Panc1 (cell line): ENCODE results near the gene RLIM.

Experiments
- CTCF ChIP-seq: fragments of 450-650 bp; IDR thresholded peaks from 2 replicates; pipeline ENCODE4 v1.5.1; 2017; ENCODE audit warnings: mild to moderate bottlenecking
- POLR2AphosphoS5 ChIP-seq: IDR thresholded peaks from 2 replicates; pipeline ENCODE4 v1.6.1; 2012; ENCODE audit warnings: mild to moderate bottlenecking, low read depth, low read length, moderate library complexity
- REST ChIP-seq, 2 experiments: IDR thresholded peaks; 2 replicates each; pipeline ENCODE4 v1.6.1; 2011 to 2012; ENCODE audit warnings: low read depth in 2 of 2, control low read depth in 1 of 2, low read length in 1 of 2, mild to moderate bottlenecking in 1 of 2, moderate library complexity in 1 of 2; ENCODE audit not compliant: insufficient read depth in 1 of 2
- SIN3A ChIP-seq: IDR thresholded peaks from 2 replicates; pipeline ENCODE4 v1.6.1; 2012; ENCODE audit warnings: low read depth, mild to moderate bottlenecking, low read length, moderate library complexity, borderline replicate concordance; ENCODE audit not compliant: insufficient read depth
- TCF7L2 ChIP-seq: IDR thresholded peaks from 2 replicates; pipeline ENCODE4 v1.6.1; 2011; ENCODE audit warnings: mild to moderate bottlenecking, low read depth, low read length, inconsistent platforms

GRCh38 chrX:74546984-74547383 is 67.4 kb downstream of the RLIM start:
- TF ChIP-seq CTCF, result no peak
- TF ChIP-seq SIN3A, result no peak
- TF ChIP-seq POLR2AphosphoS5, result no peak
- TF ChIP-seq TCF7L2, result no peak
- TF ChIP-seq REST (IDR thresholded peaks at IDR 0.05; ENCODE audit: insufficient read depth in 1 of 2, low read depth in 2 of 2, low read length in 1 of 2), result no peak
